GM19239 (cell line): ENCODE measurements around the gene RMI2.
A peak's percentile ranks its signal among the peaks of the same experiment; 100 is the strongest.

Experiments used
- DNase-seq: peaks from one replicate; pipeline ENCODE4 v3.0.0; 2011; ENCODE audit warnings: low spot score; ENCODE audit not compliant: insufficient read length
- FAIRE-seq: peaks from 2 replicates; lab custom pipeline; 2011; peaks lifted over from hg19 to GRCh38; lab: Jason Lieb, UNC

Gene RMI2

DNA sequence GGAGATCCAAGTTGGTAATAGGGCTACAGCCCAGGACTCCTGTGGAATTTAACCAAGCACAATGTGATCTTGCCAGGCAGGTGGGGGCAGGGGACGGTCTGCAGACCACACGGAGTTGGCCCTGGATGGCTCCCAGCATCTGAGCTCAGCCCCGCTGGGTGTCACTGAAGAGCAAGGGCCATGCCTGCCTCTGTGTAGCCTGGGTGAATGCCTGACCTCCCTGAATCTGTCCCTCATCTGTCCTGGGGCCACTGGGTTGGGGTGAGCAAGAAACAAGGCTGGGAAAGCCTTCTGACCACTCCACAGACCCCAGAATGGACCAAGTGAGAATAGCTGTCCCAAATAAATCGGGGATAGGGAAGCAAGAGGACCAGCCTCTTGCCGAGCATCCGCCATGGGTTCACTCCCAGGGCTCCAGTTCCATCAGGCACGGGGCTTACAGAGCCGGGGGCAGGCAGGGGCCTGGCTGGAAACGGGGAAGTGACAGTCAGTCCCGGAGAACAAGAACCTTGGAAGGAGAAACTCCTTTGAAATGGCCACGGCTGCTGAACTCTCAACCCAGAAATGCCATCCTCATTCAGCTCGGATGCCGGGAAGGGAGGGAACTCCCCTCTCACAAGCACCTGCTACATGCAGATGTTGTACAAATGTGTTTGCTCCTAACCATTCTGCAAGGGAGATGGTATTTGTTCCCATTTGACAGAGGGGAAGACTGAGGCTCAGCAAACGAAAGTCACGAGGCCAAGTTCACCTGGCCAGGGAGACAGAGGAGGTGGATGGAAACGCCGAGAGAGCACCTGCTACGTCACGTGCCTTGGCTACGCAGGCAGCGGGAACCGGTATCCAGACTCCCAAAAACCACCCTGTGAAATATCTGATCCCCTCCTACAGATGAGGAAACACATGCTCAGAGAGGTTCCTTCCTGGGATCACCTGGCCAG is 50.0 kb downstream of the RMI2 start:
- DNase-seq (no peak), FAIRE-seq (no peak)

DNA sequence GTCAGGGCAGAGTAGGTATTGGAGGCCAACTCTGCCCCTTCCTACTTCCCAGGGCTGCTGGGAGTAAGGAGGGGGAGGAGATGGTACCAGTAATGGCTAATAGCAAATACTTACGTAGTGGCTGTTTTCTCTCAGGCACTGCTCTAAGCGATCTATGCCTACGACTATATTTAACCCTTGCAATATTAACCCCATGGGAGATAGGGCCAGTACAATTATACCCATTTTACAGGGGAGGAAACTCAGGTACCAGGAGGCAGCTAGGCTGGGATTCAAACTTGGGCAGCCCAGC is 50.6 kb downstream of the RMI2 start:
- DNase-seq (no peak), FAIRE-seq (no peak)

DNA sequence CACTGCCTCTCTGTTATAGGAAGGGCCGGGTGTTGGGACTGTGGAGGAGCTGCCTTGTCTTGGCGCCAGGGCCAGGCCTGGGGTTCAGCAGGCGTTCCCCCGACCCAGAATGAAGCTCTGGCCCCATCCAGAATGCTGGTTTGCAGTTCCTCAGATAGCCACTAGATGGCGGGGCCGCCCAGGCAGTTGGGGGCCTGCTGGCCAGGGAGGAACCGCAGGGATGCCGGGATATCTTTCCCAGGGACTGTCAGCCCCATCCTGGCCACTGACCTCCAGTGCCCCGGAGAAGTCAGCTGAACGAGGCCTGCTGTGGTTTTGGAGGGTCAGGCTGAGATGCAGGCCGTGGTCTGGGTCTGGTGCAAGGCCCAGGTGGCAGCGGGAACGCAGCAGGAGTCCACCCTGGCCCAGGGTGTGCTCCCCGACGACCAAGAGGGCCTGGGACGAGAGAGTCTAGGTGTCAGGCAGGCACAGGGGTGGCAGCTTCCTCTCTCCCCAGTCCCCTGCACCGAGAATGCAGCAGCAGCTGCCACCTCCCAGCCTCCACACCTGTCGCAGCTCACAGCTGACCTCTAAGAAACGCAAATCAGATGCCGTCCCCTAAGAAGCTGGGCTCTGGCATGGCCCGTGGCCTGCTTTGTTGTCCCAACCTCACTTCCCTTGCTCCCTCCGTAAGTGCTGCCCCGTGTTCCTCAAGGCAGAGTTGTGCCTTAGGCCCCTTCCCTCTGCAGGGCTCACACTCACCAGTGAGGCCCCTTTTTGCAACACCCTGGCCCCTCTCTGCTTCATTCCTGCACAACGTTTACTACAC is 51.2 kb downstream of the RMI2 start:
- FAIRE-seq: peak; percentile 90
- peak; percentile 89 for DNase-seq

DNA sequence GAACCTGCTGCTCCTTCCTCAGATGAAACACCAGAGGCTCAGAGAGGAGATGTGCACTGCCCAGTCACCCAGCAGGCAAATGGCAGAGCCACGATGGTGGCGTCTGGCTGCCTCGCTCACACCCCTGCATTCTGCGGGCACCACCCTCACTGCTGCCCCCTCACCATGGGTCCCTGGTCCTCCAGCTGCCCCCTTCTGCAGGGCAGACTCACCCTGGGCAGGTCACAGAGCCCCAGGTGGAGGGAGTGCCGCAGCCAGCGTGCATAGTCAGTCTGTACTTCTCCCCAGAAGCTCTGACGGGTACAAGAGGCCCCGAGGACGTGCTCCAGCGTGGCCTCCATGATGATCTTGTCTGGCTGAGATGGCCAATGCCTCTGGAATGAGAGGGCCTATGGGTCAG is 52.9 kb downstream of the RMI2 start:
- no peak for FAIRE-seq
- DNase-seq: no peak

DNA sequence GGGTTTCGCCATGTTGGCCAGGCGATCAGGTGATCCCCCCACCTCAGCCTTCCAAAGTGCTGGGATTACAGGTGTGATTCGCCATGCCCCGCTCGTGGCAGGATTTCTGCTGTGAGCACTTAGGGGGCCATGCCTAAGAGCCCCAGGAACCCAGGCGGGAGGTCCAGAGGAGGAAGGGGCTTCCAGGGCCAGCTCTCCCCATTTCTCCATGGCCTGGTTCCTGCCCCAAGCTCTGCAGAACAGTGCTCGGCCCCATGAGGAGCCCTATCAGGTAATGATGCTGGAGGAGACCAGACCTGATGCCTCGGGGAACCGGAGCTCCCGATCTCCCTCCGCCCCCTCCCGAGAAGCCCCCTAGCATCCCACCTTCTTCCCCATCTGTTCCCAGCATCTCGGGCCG is 53.6 kb downstream of the RMI2 start:
- DNase-seq (no peak), FAIRE-seq (no peak)

DNA sequence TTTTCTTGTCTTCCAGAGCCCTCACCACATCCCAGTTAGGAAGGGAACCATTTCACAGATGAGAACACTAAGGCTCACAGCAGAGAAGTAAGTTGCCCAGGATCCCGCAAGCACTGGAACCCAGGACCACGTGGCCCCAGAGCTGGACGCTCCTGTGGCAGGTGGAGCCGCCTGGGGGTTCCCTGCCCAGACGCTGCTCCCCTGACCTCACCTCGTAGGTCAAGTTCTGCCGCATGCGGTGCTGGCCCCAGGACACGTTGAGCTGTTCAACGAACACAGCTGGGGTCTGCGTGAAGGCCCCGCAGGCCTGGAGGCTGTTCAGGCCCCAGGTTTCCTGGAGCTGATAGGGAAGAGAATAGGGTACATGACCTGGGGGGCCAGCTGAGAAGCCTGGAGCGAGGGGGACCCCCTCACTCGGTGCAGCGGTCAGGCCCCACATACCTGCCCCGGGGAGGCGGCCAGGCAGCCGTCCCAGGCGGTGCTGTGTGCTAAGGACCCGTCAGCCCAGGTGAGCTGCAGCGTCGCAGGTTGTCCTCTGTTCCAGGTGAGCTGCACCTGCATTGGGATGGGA is 54.1 kb downstream of the RMI2 start:
- DNase-seq (no peak), FAIRE-seq (no peak)

DNA sequence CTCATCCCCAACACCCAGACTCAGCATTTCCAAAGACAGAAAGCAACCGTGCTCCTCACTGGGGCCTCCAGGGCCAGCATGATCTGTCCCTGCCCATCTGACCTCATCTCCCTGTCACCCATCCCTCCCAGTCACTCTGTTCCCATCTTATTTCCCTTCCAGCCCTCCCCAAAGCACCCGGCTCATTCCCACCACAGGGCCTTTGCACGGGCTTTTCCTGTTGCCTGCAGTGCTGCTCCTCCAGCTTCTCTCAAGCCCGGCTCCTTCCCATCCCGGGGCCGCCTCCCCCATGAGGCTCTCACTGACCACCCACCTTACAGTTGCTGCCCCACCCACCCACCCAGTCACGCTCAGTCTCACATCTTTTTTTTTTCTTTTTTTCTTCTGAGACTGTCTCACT is 54.8 kb downstream of the RMI2 start:
- FAIRE-seq: no peak
- DNase-seq: no peak
